ENCODE results near the gene SYCP3.
"Not testable (repeated sequence)": the region's sequence is repeated elsewhere in the genome, so short reads cannot be mapped to it uniquely, and the experiment has no call there.

DNA sequence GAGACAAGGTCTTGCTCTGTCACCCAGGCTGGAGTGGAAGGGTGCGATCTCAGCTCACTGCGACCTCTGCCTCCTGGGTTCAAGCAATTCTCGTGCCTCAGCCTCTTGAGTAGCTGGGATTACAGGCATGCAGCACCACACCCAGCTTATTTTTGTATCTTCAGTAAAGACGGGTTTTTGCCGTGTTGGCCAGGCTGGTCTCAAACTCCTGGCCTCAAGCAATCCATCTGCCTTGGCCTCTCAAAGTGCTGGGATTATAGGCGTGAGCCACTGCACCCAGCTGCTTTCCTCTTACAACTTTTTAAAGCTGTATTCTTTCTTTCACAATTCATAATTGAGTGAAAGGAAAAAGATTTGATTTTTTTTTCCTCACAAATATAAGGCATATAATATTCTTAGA, 57.6 kb downstream of the SYCP3 start:
- not testable (repeated sequence) for TF ChIP-seq CTCF, POLR2AphosphoS5 (IDR thresholded peaks at IDR 0.05)

All from esophagus muscularis mucosa (tissue), 3 donors.